Stimulated activated CD8-positive, alpha-beta memory T cell treated with anti-CD3 and anti-CD28 coated beads, Interleukin-7, amount 100 ng/mL, for 48 hours (primary cell): ENCODE measurements around the gene FGD3.

Source experiments
- DNase-seq, 2 donors: peaks; one replicate each; pipeline ENCODE4 v3.0.0-alpha.2; 2020; ENCODE audit warnings: low read depth in 1 of 2; ENCODE audit errors: extremely low read depth in 1 of 2

Gene FGD3

GRCh38 chr9:93066978-93067603 is 119.8 kb downstream of the FGD3 start:
- DNase-seq = no peak

GRCh38 chr9:93068956-93069355 is 121.6 kb downstream of the FGD3 start:
- no peak for DNase-seq

GRCh38 chr9:93071464-93071863 is 124.1 kb downstream of the FGD3 start:
- no peak for DNase-seq

- DNase-seq = no peak
Observed at GRCh38 chr9:93072383-93072795, 125.1 kb downstream of the FGD3 start.

GRCh38 chr9:93076101-93076791 is 128.9 kb downstream of the FGD3 start:
- no peak for DNase-seq

- DNase-seq = no peak
Observed at GRCh38 chr9:93076792-93077128, 129.4 kb downstream of the FGD3 start.

- no peak for DNase-seq
Observed at GRCh38 chr9:93077367-93077766, 130.0 kb downstream of the FGD3 start.

GRCh38 chr9:93077811-93078210 is 130.5 kb downstream of the FGD3 start:
- DNase-seq = no peak

GRCh38 chr9:93079371-93079770 is 132.0 kb downstream of the FGD3 start:
- DNase-seq = no peak

GRCh38 chr9:93080406-93080805 is 133.1 kb downstream of the FGD3 start:
- DNase-seq = no peak

- no peak for DNase-seq
Observed at GRCh38 chr9:93081081-93081529, 133.8 kb downstream of the FGD3 start.

- DNase-seq = no peak
Observed at GRCh38 chr9:93081931-93082330, 134.6 kb downstream of the FGD3 start.

- DNase-seq = no peak
Observed at GRCh38 chr9:93082841-93083411, 135.6 kb downstream of the FGD3 start.

GRCh38 chr9:93083592-93084470 is 136.5 kb downstream of the FGD3 start:
- peak in 1 of 2 donors; percentile 38 for DNase-seq

GRCh38 chr9:93084471-93084881 is 137.2 kb downstream of the FGD3 start:
- DNase-seq = no peak

- DNase-seq = no peak
Observed at GRCh38 chr9:93085676-93086075, 138.4 kb downstream of the FGD3 start.
